ENCODE results near the gene MIOX.
"Not testable (repeated sequence)": the region's sequence is repeated elsewhere in the genome, so short reads cannot be mapped to it uniquely, and the experiment has no call there.

Gene MIOX

GRCh38 chr22:50518606-50519005 lies 31.9 kb downstream of the MIOX start:
- DNase-seq, result no peak

- no peak for DNase-seq
These were observed 32.5 kb downstream of the MIOX start for GRCh38 chr22:50519151-50519550.

DNA sequence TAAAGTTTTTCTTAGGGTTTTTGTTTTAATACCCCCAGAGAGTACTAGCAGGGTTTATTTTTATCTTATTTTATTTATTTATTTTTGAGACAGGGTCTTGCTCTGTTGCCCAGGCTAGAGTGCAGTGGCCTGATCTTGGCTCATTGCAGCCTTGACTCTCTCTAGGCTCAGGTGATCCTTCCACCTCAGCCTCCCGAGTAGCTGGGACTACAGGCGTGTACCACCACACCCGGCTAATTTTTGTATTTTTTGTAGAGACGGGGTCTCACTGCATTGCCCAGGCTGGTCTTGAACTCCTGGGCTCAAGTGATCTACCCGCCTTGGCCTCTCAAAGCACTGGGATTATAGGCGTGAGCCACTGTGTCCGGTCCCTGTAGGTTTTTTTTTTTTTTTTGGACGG lies 33.5 kb downstream of the MIOX start:
- not testable (repeated sequence) for DNase-seq

DNA sequence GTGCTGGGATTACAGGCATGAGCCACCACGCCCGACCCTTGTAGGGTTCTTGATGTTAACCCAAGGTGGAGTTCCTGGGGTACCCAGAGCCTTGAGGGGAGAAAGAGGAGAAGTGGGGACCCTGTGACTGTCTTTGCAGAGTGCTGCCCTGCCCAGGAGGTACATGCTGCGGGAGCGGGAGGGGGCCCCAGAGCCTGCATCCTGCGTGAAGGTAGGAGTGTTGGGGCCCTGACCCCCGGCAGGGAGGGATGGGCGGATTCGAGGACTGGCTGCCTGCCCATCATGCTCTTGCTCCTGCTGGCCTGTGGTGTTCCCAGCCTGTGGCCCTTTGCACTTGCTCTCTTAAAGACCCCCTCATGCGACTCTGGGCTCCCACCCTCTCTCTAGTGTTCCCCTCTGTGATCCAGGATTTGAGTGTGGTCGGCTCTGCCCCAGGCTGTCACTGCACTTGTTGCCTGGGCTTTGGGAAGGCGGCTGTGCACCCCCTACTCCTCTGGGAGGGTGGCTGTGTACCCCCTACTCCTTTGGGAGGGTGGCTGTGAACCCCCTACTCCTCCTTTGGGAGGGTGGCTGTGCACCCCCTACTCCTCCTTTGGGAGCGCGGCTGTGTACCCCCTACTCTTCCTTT lies 34.3 kb downstream of the MIOX start:
- no peak for DNase-seq

- no peak for DNase-seq
These were observed 35.1 kb downstream of the MIOX start for GRCh38 chr22:50521710-50522109.

DNA sequence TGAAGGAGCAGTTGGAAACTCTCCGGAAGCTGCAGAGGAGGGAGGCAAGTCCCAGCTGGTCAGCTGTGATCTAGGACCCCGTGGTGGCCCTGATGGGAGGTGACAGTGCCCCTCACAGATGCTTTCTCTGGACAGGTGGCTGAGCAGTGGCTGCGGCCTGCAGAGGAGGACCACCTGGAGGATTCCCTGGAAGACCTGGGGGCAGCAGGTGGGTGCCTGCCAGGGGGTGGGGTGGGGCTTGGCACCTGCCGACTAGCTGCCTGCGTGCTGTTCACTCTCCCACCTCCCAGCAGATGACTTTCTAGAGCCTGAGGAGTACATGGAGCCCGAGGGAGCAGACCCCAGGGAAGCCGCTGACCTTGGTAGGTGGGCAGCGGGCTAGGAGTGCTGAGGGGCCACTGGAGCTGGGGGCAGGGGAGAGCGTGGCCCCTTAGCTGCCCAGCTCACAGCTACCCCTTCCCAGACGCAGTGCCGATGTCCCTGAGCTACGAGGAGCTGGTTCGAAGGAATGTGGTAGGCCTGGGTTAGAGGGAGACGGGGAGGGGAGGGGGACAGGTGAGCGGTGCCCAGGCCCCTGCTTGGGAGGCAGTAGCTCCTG lies 35.6 kb downstream of the MIOX start:
- DNase-seq, result no peak

- no peak for DNase-seq
These were observed 36.3 kb downstream of the MIOX start for GRCh38 chr22:50522806-50523438.

DNA sequence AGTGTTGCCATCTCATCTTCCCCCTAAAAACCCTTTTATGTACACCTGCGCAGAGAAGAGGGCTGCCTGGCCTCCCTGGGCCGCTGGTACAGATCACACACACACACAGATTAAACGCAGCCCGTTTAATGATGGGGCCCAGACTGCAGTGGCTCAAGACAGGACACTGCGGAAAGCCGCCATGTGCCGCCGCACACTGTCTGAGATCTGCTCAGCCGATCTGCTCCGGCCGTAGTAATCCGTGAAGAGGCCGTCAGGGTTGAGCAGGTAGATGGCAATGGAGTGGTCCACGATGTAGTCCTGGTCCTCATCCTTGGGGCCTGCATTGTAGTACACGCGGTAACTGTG lies 36.8 kb downstream of the MIOX start:
- DNase-seq, result no peak

DNA sequence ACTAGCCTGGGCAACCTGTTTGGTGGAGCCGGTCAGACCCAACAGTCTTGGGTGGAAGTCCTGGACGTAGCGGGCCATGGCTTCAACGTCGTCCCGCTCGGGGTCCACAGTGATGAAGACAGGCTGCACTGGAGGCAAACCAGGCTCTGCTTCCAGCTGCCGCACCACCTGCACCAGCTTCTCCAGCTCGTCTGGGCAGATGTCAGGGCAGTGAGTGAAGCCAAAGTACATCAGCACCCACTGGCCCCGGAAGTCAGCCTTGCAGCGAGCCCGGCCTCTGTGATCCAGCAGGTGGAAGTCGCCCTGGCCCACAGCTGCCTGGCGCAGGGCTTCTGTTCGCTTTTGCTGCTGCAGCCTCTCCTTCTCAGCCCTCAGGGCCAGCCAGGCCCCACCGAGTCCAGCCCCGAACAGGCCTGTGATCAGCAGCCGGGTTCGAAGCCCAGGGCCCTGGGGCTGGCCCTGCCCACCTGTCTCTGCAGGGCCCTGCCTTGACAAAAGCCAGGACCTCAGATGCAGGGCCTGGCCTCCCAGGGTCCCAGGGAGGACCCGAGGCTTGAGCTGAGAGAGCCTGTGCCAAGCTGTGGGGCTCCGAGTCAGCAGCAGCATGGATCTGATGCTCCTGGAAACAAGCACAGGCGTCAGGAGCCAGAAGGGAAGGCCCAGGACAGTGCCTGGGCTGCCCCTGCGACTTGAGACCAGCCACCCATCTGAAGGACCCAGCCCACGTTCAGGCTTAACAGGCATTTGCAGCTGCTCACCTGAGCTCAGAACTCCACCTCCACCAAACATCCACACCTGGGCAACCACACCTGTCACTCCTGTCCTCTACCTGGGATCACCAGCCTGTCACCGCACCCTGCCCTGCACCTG lies 37.4 kb downstream of the MIOX start:
- DNase-seq, result no peak

- no peak for DNase-seq
These were observed 38.0 kb downstream of the MIOX start for GRCh38 chr22:50524676-50525103.

DNA sequence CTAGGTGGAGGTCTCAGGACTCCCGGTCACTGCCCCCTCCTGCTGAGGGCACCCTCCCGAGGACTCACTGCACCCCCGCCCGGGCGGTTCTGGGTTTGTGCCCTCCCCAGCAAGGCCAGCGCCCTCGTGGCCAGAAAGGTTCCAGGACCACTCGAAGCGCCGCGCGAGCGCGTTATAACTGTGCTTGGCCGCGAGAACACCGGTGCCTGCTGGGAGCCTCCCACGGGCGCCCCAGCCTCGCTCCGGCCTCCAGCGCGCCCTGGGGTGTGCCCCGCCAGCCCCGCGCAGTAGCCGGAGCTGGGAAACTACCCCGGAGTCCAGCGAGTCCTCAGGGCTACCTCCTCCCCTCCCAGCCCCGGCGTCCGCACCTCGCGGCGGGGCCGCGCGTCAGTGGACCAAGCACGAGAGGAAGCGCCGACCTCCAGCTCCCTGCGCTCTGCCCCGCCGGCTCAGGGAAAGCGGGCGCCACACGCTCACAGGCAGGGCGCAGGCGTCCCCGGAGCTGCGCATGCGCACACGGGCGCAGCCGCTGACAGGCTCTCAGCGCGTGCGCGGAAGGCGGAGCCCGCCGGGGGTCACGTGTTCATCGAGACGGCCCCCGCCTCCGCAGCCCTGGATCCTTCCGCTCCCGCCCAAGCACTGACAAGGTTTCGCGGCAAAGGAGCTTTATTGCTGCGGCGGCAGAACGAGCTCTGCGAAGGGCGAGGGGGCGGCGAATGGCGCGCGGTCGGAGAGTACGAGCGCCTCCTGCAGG lies 38.6 kb downstream of the MIOX start, which contains the start of gene SCO2:
TSS of gene SCO2 (minus strand) at position 495 of the 754 bp plus-strand sequence. CDS start 1,187 bp downstream, outside the sequence.
- peak; percentile 97 for DNase-seq

- DNase-seq, result no peak
These were observed 39.1 kb downstream of the MIOX start for GRCh38 chr22:50525858-50526107.

DNA sequence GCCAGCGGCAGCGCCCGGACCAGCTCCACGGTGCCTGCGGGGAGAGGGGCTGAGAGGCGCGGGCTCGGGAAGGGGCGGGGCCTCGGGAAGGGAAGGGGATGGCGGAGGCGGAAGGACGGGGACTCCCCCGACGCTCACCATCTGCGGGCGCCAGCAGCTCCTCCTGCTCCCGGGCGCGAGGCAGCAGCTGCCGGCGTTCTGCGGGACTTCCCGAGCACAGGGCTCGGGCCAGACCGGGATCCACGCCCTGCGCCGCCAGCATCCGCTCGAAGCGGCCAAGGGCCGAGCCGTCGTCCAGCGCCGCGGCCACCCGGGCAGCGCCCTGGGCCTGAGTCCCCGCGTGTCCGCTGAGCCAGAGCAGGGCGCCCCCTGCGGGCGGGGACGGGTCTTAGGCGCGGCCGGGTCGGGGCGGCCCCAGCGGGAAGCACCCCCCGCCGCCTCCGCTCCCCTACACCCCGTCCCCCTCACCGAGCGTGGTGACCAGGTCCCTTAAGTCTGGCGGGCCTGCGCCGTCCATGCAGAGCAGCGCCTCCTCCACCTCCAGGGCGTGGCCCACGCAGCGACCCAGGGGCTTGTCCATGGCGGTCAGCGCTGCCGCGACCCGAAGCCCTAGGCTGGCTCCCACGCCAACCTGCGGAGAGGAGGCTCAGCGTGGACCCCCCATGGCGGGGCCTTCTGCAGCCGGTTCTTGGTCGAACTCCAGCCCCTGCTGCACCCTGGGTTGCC lies 39.6 kb downstream of the MIOX start:
- peak; percentile 80 for DNase-seq

DNA sequence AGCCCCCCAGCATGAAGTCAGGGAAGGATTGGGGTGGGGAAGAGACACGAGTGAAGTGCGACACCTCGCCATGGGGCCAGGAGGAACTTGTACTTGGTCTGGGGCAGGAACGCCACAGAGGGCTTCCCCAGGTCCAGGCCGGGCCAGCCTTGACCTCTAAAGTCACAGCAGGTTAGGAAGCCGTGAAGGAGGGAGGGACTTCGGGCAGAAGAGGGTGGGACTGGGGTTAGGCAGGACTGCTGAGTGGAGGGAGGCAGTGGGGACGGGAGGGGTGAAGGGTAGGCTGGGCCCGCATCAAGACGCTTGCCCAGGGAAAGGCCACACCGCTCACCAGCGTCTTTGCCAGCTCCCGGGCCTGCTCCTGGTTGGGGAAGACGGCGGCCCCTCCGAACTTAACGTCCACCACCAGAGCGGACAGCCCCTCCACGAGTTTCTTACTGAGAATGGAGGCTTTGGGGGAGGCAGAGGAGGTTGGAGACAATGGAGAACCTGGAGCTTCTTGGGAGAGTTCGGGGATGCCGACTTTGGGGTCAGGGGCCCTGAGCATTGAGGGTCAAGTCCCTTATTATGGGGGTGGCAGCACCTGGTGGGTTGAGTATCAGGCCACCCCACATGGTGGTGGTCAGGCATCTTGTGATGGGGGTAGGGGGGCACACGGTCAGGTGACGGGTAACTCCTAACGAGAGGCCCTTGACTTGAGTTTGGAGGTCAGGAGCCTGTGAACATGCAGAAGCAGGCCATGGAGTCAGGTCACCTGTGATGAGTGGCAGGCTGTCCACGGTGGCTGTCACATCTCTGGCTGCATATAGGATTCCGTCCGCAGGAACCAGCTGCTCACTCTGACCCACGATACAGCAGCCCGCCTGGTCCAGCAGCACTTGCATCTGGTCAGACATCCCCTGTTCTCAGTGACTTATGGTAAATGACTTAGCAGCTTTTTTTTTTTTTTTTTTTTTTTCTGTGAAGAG lies 40.5 kb downstream of the MIOX start:
- no peak for DNase-seq

DNA sequence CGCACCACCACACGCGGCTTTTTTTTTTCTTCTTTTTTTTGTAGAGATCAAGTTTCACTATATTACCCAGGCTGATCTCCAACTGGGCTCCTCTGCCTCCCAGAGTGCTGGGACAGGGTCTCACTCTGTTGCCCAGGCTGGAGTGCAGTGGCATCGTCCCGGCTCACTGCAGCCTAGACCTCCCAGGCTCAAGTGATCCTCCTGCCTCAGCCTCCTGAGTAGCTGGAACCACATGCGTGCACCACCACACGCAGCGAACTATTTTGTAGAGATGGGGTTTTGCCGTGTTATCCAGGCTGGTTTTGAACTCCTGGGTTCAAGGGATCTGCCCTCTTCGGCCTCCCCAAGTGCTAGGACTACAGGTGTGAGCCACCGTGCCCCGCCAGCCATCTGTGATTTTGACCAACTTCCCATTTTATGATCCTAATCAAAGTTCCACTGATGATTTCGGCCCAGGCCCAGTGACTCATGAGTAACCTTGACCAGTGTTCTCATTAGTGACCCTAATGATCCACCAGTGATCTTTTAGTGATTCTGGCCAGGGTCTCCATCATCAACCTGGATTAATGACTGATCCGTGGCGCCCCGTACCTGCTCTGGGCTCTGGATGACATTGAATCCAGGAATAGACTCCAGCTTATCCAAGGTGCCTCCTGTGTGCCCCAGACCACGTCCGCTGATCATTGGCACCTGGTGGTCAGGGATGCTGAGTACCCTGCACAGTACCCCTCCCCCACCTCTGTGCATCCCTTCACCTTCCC lies 41.4 kb downstream of the MIOX start:
- DNase-seq, result no peak

DNA sequence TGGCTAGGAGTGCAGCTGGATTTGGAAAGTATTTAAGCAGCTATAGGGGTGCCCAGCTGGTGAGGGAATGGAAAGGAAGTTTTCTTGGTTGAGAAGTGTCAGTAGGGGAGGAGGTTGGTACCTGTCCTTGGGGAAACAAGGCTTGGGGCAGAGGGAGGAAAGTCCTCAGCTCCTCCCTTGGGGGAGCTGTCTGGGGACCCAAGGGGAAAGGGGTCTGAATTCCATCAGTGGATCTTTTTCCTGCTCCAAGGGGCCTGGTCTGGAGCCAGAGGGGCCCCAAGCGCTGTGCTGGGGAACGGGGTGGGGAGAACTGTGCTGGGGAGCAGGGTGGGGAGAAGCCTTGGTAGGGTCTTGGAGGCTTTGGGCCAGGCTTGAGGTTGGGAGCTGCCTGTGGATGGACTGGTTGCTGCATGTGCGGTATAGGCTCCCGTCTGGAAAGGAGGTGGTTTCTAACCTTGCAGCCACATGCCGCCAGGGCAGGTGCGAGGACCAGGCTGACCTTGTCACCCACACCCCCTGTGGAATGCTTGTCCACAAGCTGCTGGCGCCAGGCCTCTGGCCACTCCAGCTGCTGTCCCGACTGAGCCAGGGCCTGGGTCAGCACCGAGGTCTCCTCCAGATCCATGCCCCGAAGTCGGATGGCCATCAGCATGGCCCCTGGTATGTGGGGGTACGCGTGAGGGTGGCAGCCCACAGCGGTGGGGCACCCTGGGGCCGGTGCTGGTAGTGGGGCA lies 42.2 kb downstream of the MIOX start:
- DNase-seq, result no peak

DNA sequence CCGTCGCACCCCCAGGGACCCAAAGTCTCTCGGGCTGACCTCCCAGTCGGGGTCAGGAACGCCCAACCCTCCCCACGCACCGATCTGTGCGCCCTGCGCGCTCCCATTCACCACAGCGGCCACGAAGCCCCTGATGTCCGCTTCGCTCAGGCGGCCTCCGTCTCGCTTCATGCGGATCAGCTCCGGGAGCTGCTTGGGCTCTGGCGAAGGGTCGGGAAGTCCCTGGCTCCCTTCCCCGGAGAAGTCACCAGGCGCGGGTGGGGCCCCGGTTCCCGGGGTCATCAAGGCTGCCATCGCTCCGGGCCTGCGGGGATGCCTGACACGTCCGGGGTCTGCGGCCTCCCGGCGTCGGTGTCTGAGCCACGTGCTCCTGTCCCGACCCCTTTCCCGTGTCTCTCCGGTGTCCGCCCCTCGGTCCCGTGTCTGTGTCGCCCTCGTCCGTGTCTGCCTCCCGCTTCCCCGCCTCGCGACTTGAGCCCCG lies 42.8 kb downstream of the MIOX start:
- no peak for DNase-seq

DNA sequence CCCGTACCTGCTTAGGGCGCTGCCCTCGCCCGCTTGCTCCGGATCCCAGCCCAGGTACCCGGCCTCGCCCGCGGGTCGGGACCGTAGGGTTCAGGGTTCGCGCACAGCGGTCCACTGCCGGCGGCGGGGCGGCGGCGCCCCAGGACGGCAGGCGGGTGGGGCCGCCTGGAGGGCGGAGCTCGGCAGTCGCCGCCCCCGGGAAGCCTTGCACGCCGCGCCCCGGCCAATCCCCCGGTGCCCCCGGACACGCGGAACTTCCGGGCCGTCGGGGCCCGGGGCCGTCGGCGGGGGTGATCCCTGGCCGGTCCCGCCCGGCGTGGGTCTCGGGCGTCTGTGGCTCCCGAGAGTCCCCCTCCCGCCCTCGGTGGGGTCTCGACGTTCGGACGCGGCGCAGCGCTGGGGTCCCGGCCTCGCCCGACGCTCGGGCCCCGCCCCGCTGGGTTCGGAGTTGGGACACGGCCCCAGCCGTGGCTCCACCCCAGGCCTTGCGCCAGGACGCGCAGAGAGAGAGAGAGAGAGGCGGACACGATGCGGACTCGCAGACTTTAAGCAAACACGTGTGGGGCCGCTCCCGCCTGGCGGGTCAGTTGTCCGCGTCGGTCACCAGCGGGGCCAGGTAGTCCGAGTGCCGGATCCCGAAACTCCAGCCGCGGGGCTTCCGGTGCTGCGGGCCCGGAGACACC lies 43.4 kb downstream of the MIOX start, which contains the start of gene TYMP:
TSS of gene TYMP (minus strand) at position 116 of the 683 bp plus-strand sequence. CDS start 303 bp downstream, outside the sequence.
- peak; percentile 50 for DNase-seq

- DNase-seq, result no peak
These were observed 43.9 kb downstream of the MIOX start for GRCh38 chr22:50530580-50530876.
